BLaER1 (cell line): ENCODE measurements around the gene IGSF8.
A peak's percentile ranks its signal among the peaks of the same experiment; 100 is the strongest.

Source experiments
- H3K27ac ChIP-seq: shearing (Covaris generic); formaldehyde crosslinking; 2 replicates; pipeline ENCODE4 v1.8.1; 2022
- H3K27me3 ChIP-seq: shearing (Covaris generic); formaldehyde crosslinking; 2 replicates; pipeline ENCODE4 v1.8.1; 2022
- H3K36me3 ChIP-seq: shearing (Covaris generic); formaldehyde crosslinking; 2 replicates; pipeline ENCODE4 v1.8.1; 2022
- H3K4me1 ChIP-seq: shearing (Covaris generic); formaldehyde crosslinking; 2 replicates; pipeline ENCODE4 v1.8.1; 2022
- H3K4me2 ChIP-seq: shearing (Covaris generic); formaldehyde crosslinking; 2 replicates; pipeline ENCODE4 v1.8.1; 2022
- H3K4me3 ChIP-seq: shearing (Covaris generic); formaldehyde crosslinking; 2 replicates; pipeline ENCODE4 v1.8.1; 2022
- H3K9ac ChIP-seq: shearing (Covaris generic); formaldehyde crosslinking; 2 replicates; pipeline ENCODE4 v1.8.1; 2022
- H3K9me3 ChIP-seq: shearing (Covaris generic); formaldehyde crosslinking; 2 replicates; pipeline ENCODE4 v1.8.1; 2022
- H4K20me1 ChIP-seq: shearing (Covaris generic); formaldehyde crosslinking; 2 replicates; pipeline ENCODE4 v1.8.1; 2022
- Cebpa-rat ChIP-seq: shearing (Covaris generic); IDR thresholded peaks from 2 replicates; pipeline ENCODE4 v1.8.1; 2022

Gene IGSF8

DNA sequence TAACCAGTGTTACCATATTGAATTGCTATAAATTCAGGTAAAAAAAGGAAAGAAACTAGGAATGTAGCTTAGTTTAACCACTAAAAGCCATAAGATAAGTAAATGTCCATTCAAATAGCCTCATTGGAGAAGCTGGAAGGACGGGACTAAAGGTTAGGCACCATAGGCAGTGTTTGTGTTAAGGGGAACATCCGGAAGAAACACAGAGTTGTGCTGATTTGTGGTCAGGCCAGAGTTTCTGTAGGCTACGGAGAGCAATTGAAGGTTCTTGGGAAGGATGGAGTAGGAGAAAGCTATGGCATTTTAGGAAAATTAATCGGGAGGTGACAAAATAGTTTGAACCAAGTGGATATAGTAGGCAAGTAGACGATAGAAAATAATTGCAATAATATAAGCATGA is 27.1 kb downstream of the IGSF8 start:
- no peak overlapping the region for H3K27ac ChIP-seq
- no peaks in the 10 kb centered on the region for H3K9me3 ChIP-seq
- no peak overlapping the region for H3K9ac ChIP-seq
- no peak for TF ChIP-seq Cebpa-rat
- H3K4me1 ChIP-seq: peaks cover 10% of the 10 kb centered on the region
- H3K4me3 ChIP-seq: no peak overlapping the region
- no peaks in the 10 kb centered on the region for H4K20me1 ChIP-seq
- H3K36me3 ChIP-seq: no peaks in the 10 kb centered on the region
- peaks cover 7% of the 10 kb centered on the region; the same call in 1 of the 2 replicates for H3K27me3 ChIP-seq
- H3K4me2 ChIP-seq: no peak overlapping the region

DNA sequence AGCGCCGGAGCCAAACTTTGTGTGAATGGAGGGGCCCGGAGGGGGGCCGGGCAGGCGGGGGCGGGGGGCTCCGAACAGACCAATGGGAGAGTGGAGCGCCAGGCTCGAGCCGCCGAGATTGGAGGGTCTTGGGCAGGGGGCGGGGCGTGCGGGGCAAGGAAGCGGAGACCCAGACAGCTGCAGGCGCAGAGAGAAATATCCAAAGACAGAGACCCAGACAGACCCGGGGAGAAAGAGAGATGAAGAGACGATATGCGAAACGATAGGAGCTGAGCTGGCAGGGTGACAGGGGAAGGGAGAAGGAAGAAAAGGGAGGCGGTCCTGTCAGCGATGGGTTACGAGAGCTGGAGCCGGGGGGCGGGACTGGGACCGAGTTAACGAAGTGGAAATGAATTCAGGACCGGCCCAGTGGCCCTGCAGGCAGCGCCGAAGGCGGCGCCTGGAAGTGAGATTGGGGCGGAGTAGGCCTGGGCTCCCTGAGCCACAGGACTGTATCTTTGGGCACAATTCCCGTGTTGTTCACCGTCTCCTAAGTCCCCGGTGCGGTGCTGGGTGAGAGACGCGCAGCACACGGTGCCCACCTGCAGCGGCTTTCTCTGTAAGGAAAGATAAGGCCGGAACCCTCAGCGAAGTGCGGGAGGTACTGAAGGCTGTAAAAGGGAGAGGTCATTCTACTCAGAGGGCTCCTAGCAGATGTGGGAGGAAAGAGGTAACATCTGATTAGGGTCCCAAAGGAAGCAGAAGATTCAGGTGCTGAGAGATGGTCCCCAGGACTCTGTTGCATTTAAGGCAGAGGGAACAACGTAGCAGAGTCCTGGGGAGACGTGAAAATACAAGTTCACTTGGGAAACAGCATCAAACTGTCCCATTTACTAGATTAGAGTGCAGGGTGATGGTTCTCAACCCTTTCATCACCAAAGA is 27.9 kb downstream of the IGSF8 start:
- H3K4me1 ChIP-seq: peaks cover 10% of the 10 kb centered on the region
- H3K27ac ChIP-seq: no peak overlapping the region
- no peaks in the 10 kb centered on the region for H4K20me1 ChIP-seq
- no peaks in the 10 kb centered on the region for H3K36me3 ChIP-seq
- H3K27me3 ChIP-seq: peaks cover 7% of the 10 kb centered on the region; the same call in 1 of the 2 replicates
- no peak for TF ChIP-seq Cebpa-rat
- no peaks in the 10 kb centered on the region for H3K9me3 ChIP-seq
- H3K4me3 ChIP-seq: peak overlapping the region; percentile 67
- no peak overlapping the region; the same call in 1 of the 2 replicates for H3K9ac ChIP-seq
- H3K4me2 ChIP-seq: peak overlapping the region; percentile 76

DNA sequence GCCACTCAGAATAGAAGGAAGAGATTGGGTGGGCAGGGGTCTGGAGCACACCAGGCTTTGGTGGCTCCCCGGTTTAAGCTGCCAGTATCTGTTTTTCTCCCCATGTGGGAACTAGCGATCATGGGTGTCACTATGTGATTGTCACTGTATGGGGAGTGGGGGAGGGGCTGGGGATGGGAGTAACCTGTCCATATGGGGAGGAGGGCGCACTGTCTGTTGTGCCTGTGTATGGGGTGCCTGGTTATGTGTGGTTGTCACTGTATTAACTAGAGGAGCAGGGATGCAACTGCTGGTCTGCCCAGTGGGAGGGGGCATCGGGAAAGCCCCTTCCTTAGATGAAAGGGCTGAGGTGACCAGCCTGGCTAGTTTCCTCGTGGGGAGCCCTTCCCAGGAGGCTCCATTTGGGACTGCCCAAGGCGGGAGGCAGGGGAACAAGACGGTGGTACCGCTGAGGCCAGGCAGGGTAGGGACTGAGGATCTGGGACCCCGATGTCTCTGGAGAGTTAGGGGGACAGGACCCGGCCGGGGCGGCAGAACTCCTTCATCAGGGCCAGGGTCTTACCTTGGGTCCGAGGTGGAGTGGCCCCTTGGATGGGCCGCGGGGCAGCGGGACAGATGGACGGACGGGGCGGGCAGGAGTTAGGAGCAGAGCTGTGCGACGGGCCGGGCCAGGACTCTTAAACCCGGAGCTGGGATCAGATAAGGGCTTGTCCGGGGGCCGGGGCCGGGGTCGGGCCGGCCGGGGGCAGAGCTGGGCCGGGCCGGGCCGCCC is 28.8 kb downstream of the IGSF8 start, which contains the start of gene KCNJ10:
Gene KCNJ10, minus strand, starts transcription at position 701 of the 772 bp plus-strand sequence. CDS start 27,628 bp downstream, outside the sequence.
- Histone ChIP-seq H3K27me3 (peaks cover 7% of the 10 kb centered on the region; the same call in 1 of the 2 replicates), H3K9me3 (no peaks in the 10 kb centered on the region), H3K4me2 (peak within 1 kb of the TSS; percentile 76), H4K20me1 (no peaks in the 10 kb centered on the region), H3K9ac (no peak within 1 kb of the TSS; the same call in 1 of the 2 replicates), H3K27ac (no peak within 1 kb of the TSS), H3K4me1 (peaks cover 10% of the 10 kb centered on the region), H3K36me3 (no peaks in the 10 kb centered on the region), H3K4me3 (peak within 1 kb of the TSS; percentile 67)
- no peak for TF ChIP-seq Cebpa-rat

DNA sequence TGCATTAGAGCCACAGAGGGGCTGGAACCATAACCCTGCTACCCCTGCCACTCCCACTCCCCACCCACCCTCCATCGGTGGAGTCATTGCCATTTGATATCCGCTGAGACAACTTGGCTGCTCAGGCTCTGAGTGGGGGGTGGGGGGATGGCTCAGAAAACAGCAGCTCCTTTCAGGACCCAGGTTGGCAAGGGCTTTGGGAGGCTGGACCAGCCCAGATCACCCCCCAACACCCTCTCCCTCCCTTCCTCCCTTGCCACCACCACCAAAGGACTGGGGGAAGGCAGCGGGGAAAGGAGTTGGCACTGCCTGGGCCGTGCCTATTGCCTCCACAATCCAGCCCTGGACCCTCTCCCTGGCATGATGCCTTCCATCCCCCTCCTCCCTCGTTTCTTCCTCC is 30.2 kb downstream of the IGSF8 start:
- H3K27me3 ChIP-seq: peaks cover 7% of the 10 kb centered on the region; the same call in 1 of the 2 replicates
- no peak overlapping the region for H3K27ac ChIP-seq
- peaks cover 10% of the 10 kb centered on the region for H3K4me1 ChIP-seq
- no peaks in the 10 kb centered on the region for H4K20me1 ChIP-seq
- H3K9me3 ChIP-seq: no peaks in the 10 kb centered on the region
- H3K4me3 ChIP-seq: no peak overlapping the region
- no peak overlapping the region for H3K9ac ChIP-seq
- H3K36me3 ChIP-seq: no peaks in the 10 kb centered on the region
- no peak overlapping the region for H3K4me2 ChIP-seq
- no peak for TF ChIP-seq Cebpa-rat

DNA sequence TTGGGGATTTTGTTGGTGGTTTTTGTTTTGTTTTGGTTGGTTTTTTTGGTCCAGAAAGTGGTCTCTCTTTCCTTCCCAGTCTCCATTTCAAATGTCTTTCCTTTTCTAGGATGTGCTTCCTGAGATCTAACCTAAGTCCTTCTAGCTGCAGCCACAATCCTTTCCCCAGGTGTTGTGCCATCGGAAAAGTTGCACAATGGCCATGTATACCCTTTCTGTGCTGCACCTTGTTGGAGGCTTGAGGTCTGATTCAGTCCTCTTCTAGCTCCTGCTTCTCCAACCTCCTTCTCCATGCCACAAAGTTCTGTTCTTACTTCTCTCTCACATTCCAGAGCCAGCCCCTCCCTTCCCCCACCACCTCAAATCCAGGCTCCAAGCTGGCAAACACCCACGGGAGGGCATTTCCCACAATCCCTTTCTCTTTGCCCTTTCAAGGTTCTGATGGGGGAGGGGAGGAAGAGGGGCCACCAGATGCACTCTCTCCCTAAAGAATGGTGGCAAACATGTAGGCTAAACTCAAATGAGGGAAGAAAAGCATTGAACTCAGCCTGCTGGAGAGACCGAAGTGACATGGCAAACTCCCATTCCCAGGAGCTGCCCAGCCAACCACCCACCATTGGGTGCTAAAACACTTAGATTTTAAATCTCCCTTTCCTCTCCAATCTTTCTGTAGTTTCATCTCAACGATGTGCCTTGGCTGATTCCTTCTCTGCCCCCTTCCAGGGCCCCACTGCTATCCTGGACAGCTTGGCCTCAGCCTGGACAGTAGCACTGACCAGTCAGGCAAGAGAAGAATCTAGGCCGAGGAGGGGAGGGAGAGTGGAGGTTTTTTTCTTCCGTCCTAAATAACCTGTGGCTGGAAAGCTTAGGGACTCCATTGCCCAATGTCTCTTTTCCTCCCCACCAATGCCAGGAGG is 31.3 kb downstream of the IGSF8 start:
- TF ChIP-seq Cebpa-rat: no peak
- Histone ChIP-seq H3K9ac (no peak overlapping the region), H3K4me2 (no peak overlapping the region), H3K27me3 (peaks cover 7% of the 10 kb centered on the region; the same call in 1 of the 2 replicates), H3K4me1 (peaks cover 10% of the 10 kb centered on the region), H3K27ac (no peak overlapping the region), H4K20me1 (no peaks in the 10 kb centered on the region), H3K9me3 (no peaks in the 10 kb centered on the region), H3K36me3 (no peaks in the 10 kb centered on the region), H3K4me3 (no peak overlapping the region)

DNA sequence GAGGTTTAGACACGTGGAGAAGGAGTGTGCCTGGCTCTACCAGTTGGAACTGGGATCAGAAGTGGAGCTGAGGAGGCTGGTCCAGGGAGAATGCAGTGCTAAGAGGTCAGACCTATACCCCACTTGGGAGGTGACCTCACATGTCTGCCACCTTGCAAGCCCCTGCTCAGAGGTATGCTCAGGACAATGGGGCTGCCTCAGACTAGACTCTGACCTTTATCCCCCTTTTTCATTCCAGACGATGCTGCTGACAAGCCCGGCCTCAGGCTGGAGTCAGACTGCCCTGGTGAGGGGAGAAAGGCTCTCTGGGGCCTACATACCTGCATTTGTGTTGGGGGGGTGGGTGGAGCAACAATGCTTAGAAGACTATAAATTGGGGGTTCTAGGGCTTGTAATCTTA is 33.7 kb downstream of the IGSF8 start:
- H3K27ac ChIP-seq: no peak overlapping the region
- TF ChIP-seq Cebpa-rat: no peak
- H3K9ac ChIP-seq: no peak overlapping the region
- H3K4me3 ChIP-seq: no peak overlapping the region
- H3K36me3 ChIP-seq: no peaks in the 10 kb centered on the region
- no peaks in the 10 kb centered on the region for H4K20me1 ChIP-seq
- H3K4me2 ChIP-seq: no peak overlapping the region
- no peaks in the 10 kb centered on the region for H3K9me3 ChIP-seq
- H3K4me1 ChIP-seq: peaks cover 2% of the 10 kb centered on the region; the same call in 1 of the 2 replicates
- H3K27me3 ChIP-seq: peaks cover 2% of the 10 kb centered on the region; the same call in 1 of the 2 replicates

DNA sequence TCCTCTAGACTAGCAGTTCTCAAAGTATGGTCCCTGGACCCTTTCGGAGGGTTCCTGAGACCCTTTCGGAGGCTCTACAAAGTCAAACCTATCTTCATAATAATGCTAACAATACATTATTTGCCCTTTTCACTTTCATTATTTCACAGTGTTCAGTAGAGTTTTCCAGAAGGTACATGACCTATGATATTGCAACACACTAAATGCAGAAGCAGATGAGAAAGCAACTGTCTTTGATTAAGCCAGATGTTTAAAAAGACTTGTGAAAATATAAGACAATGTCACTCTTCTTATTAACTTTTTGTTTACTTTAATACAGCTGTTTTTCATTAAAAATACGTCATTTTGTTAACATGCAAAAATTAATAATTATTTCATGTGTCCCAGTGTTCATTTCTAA is 34.3 kb downstream of the IGSF8 start:
- TF ChIP-seq Cebpa-rat: no peak
- no peak overlapping the region for H3K4me2 ChIP-seq

DNA sequence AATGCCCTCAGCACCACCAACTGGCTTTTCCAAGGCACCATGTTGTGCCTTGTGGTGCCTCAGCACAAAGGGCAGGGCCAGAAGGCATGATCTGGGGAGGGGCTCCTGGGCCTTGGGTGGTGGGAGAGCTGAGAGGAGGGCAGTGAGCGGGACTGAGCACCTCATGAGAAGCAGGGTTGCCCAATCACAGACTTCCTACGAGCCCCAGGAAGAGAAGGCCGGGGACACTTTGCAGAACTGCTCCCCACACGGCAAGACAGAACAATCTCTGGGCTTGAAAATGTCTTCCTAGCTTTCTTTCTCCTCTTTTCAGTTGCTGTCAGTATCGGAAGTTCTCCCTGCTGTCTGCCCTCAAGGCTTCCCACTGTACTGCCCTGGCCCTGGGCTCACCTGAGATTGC is 35.2 kb downstream of the IGSF8 start:
- no peaks in the 10 kb centered on the region for H4K20me1 ChIP-seq
- no peak overlapping the region for H3K27ac ChIP-seq
- no peaks in the 10 kb centered on the region for H3K9me3 ChIP-seq
- no peaks in the 10 kb centered on the region for H3K27me3 ChIP-seq
- no peaks in the 10 kb centered on the region for H3K4me1 ChIP-seq
- no peak overlapping the region for H3K4me3 ChIP-seq
- no peak for TF ChIP-seq Cebpa-rat
- no peak overlapping the region for H3K9ac ChIP-seq
- no peak overlapping the region for H3K4me2 ChIP-seq
- H3K36me3 ChIP-seq: no peaks in the 10 kb centered on the region

More for the DNA sequence above, 34.3 kb downstream of the IGSF8 start:
- Histone ChIP-seq H3K36me3 (no peaks in the 10 kb centered on the region), H3K27me3 (no peaks in the 10 kb centered on the region), H3K4me1 (no peaks in the 10 kb centered on the region), H3K4me3 (no peak overlapping the region), H3K9ac (no peak overlapping the region), H4K20me1 (no peaks in the 10 kb centered on the region), H3K9me3 (no peaks in the 10 kb centered on the region), H3K27ac (no peak overlapping the region)

DNA sequence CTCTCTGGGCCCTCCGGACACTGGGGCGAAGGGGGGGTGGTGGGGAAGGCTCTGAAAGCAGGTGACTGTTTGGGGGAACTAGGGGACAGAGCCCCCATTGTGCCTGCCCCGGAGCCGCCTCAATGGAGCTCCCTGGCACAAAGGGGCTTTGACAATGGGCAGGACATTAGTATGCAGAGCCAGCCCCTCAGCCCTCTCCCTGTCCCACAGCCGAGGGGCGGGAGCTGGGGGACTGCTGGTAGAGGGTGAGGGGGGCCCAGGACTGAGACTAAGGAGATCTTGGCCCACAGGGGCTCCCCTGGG is 36.2 kb downstream of the IGSF8 start:
- Histone ChIP-seq H3K36me3 (no peaks in the 10 kb centered on the region), H3K9me3 (no peaks in the 10 kb centered on the region), H3K4me2 (no peak overlapping the region), H4K20me1 (no peaks in the 10 kb centered on the region), H3K9ac (no peak overlapping the region), H3K4me3 (no peak overlapping the region), H3K27ac (no peak overlapping the region), H3K4me1 (no peaks in the 10 kb centered on the region), H3K27me3 (no peaks in the 10 kb centered on the region)
- TF ChIP-seq Cebpa-rat: no peak
